NOMO-1 treated with DMSO at 0.1 percent for 48 hours (cell line): Measurements from ENCODE around the gene DUSP5.
A peak's percentile ranks its signal among the peaks of the same experiment; 100 is the strongest.
"Not testable (repeated sequence)": the region's sequence is repeated elsewhere in the genome, so short reads cannot be mapped to it uniquely, and the experiment has no call there.

Experiments
- DNase-seq: peaks from one replicate; lab custom pipeline; 2025; ENCODE audit not compliant: unreplicated experiment; lab: John Stamatoyannopoulos, UW

The DUSP5 gene

GRCh38 chr10:110497438-110498086, at the start of gene DUSP5:
Gene DUSP5 (plus strand): TSS chr10:110497907. CDS start chr10:110498122, 215 bp downstream.
- peak; percentile 88 for DNase-seq

- DNase-seq, result no peak
These were observed 48.9 kb upstream of the DUSP5 start for GRCh38 chr10:110448682-110449418.

GRCh38 chr10:110455446-110455845, 42.3 kb upstream of the DUSP5 start:
- no peak for DNase-seq

GRCh38 chr10:110456046-110456445, 41.7 kb upstream of the DUSP5 start:
- no peak for DNase-seq

- DNase-seq, result no peak
These were observed 41.1 kb upstream of the DUSP5 start for GRCh38 chr10:110456523-110457091.

- no peak for DNase-seq
These were observed 39.9 kb upstream of the DUSP5 start for GRCh38 chr10:110457851-110458250.

GRCh38 chr10:110458266-110458920, 39.3 kb upstream of the DUSP5 start:
- no peak for DNase-seq

- no peak for DNase-seq
These were observed 38.1 kb upstream of the DUSP5 start for GRCh38 chr10:110459600-110459999.

GRCh38 chr10:110460111-110460809, 37.4 kb upstream of the DUSP5 start:
- DNase-seq, result no peak

- DNase-seq, result no peak
These were observed 36.6 kb upstream of the DUSP5 start for GRCh38 chr10:110461088-110461487.

GRCh38 chr10:110461530-110461929, 36.2 kb upstream of the DUSP5 start:
- no peak for DNase-seq

- DNase-seq, result no peak
These were observed 35.3 kb upstream of the DUSP5 start for GRCh38 chr10:110462166-110463095.

- DNase-seq, result not testable (repeated sequence)
These were observed 29.4 kb upstream of the DUSP5 start for GRCh38 chr10:110468258-110468657.

GRCh38 chr10:110470541-110470940, 27.2 kb upstream of the DUSP5 start:
- not testable (repeated sequence) for DNase-seq

- DNase-seq, result no peak
These were observed 26.1 kb upstream of the DUSP5 start for GRCh38 chr10:110471566-110472139.

- DNase-seq, result no peak
These were observed 23.7 kb upstream of the DUSP5 start for GRCh38 chr10:110474017-110474416.

GRCh38 chr10:110474826-110475225, 22.9 kb upstream of the DUSP5 start:
- DNase-seq, result no peak

GRCh38 chr10:110475722-110476515, 21.8 kb upstream of the DUSP5 start:
- DNase-seq, result no peak

GRCh38 chr10:110479710-110480109, 18.0 kb upstream of the DUSP5 start:
- DNase-seq, result no peak
